ENCODE results near the gene IGSF8. TPM values are rescaled to one million over a fixed set of nuclear protein-coding genes. Genes with fewer than 3 reads are reported as not detected.

IGSF8 gene
- total and polyA plus RNA-seq, 2 donors (not counting 3 experiments of a cell fraction or from before 2014, with no cell fraction given), result 9.5 to 17.5 TPM

- Histone ChIP-seq H3K4me2 (ENCODE audit: insufficient read depth, low read length) (no peak overlapping the region), H3K9me1 (replicated peaks; ENCODE audit: control insufficient read depth, extremely low read depth, insufficient read depth, low read length) (no peaks in the 10 kb centered on the region), H3K9ac (replicated peaks; ENCODE audit: extremely low read depth, insufficient read depth, low read length) (no peak overlapping the region), H4K20me1 (replicated peaks; ENCODE audit: control insufficient read depth, extremely low read depth, insufficient read depth, low read length) (no peaks in the 10 kb centered on the region), H3K4me1 (ENCODE audit: control insufficient read depth, extremely low read depth, insufficient read depth, low read length) (peaks cover 7% of the 10 kb centered on the region), H3K27ac (ENCODE audit: insufficient read depth, low read depth, low read length) (no peak overlapping the region), H3K27me3 (ENCODE audit: control insufficient read depth in 2 of 2, insufficient read depth in 2 of 2, low read length in 2 of 2) (peaks cover 14 to 22% of the 10 kb centered on the region in 2 experiments), H3K36me3 (ENCODE audit: control insufficient read depth in 2 of 2, extremely low read depth in 1 of 2, insufficient read depth in 2 of 2, low read length in 2 of 2) (no peaks in the 10 kb centered on the region), H3K9me3 (replicated peaks; ENCODE audit: control insufficient read depth, insufficient read depth, low read length) (no peaks in the 10 kb centered on the region), H3K4me3 (replicated peaks in 1 of 3; ENCODE audit: insufficient read depth in 1 of 3, low read depth in 1 of 3, low read length in 3 of 3) (no peak overlapping the region), H2AFZ (ENCODE audit: low read depth, low read length) (no peak overlapping the region), H3K79me2 (ENCODE audit: control insufficient read depth, insufficient read depth, low read length) (no peaks in the 10 kb centered on the region)
- FAIRE-seq, result no peak
- no TSS peak for BruUV-seq (replicated peaks)
- intact Hi-C loops (cut with micrococcal nuclease) (loop anchor here (5.0 to 10.0 kb wide), 2 partner anchors 163 to 505 kb away; no protein-coding TSS in a partner anchor), dilution Hi-C loops (cut with MboI; ENCODE audit: extremely low pct_ligation_motif_present, low sequenced_read_pairs) (no loop called here)
- ChIA-PET POLR2A (interaction anchor here (0.6 kb wide), 1 partner anchor 1906 kb away, joined by 10 read pairs; no protein-coding TSS in a partner anchor), CTCF (interaction anchor here (0.8 to 7.1 kb wide), 12 partner anchors 14 to 279 kb away, joined by 3 to 145 read pairs (median 15); partner anchors contain the start of gene PEX19)
- no peak for TF ChIP-seq FOS (IDR thresholded peaks at IDR 0.05; ENCODE audit: borderline replicate concordance, insufficient read depth, low read length)
- TF ChIP-seq POLR2AphosphoS5 (IDR thresholded peaks at IDR 0.05; ENCODE audit: insufficient read depth, low read depth, low read length), result no peak
- TF ChIP-seq JUN (IDR thresholded peaks at IDR 0.05; ENCODE audit: borderline replicate concordance, insufficient read depth, insufficient read length, low read depth), result no peak
- no peak for TF ChIP-seq GATA2 (IDR thresholded peaks at IDR 0.05; ENCODE audit: insufficient read depth, insufficient read length, low read depth, low read length)
- TF ChIP-seq MYC (IDR thresholded peaks at IDR 0.05; ENCODE audit: low read depth, low read length), result no peak
- TF ChIP-seq CTCF (IDR thresholded peaks at IDR 0.05; ENCODE audit: extremely low read depth in 1 of 2, insufficient read depth in 1 of 2, low read depth in 1 of 2, low read length in 2 of 2), result no peak
- TF ChIP-seq EZH2 (IDR thresholded peaks at IDR 0.05; ENCODE audit: borderline replicate concordance, low read depth, low read length, severe bottlenecking), result no peak
- TF ChIP-seq POLR2A (IDR thresholded peaks at IDR 0.05; ENCODE audit: low read depth, low read length), result no peak
- TF ChIP-seq MAX (IDR thresholded peaks at IDR 0.05; ENCODE audit: insufficient read depth, insufficient read length), result no peak
- no peak for DNase-seq (ENCODE audit: low read depth, low spot score)
Measured at GRCh38 chr1:160099716-160100375, 1.4 kb upstream of the IGSF8 start.
